CD4-positive, alpha-beta T cell treated with Interleukin-15 for 4 hours (primary cell): Measurements from ENCODE around the gene PRICKLE1.

Experiments used
- DNase-seq: peaks from one replicate; pipeline ENCODE4 v3.0.0-alpha.2; 2020; ENCODE audit warnings: low spot score

PRICKLE1 gene

DNA sequence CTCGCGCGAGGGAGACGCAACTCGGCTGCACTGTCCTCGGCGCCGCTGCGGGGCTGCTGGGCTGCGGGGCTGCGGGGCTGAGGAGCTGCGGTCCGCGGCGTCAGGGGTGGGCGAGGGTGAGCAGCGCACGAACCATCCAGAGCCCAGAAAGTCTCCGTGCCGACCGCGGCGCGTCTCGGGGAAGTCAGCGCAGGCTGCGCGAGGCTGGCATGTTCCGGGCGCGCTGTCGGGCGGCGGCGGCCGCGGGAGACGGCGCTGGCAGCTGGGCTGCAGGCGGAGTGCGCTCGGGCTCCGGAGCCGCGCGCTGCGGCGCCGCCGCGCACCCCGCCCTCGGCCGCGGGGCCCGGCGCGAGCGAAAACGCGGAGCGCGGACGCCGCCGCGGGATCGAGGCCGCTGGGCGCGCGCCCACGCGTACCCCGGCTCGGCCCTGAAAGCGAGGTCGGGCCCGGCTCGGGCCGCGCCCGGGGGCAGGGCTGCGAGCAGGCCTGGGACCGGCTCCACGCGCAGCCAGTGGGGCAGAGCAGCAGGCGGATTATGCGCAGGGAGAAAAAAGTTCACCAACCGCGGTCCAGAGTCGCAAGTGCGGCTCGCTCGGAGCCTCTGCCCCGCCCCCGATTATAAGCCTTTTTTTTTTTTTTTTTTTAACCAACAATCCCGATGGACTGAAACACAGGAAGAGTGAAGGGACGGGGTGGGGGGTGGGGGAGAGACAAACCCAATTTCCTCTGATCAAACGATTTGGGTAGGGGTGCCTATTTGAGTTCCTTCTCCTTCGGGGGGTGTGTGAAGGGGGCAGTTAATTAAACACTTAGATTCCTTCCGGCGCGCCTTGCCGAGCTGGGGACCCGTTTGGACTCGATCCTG, at the start of gene PRICKLE1:
Gene PRICKLE1, minus strand, starts transcription at position 282 of the 865 bp plus-strand sequence. CDS start 117,230 bp downstream, outside the sequence.
- DNase-seq = no peak

DNA sequence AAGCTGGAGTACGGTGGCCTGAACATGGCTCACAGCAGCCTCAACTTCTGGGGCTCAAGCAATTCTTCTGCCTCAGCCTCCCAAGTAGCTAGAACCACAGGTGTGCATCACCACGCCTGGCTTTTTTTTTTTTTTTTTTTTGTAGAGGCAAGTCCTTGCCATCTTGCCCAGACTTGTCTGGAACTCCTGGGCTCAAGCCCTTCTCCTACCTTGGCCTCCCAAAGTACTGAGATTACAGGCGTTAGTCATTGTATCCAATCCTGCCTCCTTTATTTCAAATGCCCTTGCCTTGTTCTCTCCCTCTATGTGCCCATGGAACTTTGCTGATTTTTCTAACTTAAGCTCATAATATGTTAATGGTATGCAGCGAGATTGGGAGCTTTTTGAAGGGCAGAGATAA, 49.2 kb upstream of the PRICKLE1 start:
- no peak for DNase-seq

- DNase-seq = no peak
These were observed 48.5 kb upstream of the PRICKLE1 start for GRCh38 chr12:42638011-42638410.

DNA sequence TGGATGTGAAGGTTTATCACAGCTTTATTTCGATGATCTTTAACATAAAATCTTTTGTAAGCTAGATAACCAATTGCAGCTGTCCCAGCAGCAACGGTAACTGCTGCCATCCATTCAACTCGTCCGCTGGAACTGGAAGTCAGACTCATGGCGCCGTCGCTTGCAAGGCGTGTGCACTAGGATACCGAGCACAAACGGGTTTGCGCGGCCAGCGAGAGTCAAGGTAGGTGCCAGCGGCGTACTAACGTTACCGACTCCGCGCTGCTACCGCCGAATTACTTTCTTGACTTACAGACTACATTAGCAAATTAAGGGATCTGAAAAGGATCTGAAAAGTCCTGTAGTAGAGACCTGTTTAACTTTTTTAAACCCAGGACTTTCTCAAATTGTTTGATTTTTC, 47.4 kb upstream of the PRICKLE1 start:
- no peak for DNase-seq

DNA sequence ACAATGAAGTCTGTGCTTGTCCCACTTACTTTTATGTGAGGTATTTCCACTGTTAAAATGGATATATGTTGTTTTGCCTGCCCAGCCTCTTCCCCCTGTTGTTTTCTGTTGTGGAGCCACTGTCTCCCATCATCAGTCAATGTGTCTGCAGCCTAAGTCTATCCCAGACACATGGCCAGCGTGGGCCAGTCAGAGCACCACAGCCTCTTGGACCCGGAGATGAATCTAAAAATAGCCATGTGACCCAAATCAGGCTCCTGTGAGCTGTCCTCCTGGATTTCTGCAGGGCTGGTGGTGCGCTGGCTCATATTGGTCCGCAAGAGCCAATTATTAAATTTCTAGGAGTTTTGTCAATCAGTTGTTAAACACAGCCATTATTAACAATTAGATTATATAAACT, 44.0 kb upstream of the PRICKLE1 start:
- no peak for DNase-seq

DNA sequence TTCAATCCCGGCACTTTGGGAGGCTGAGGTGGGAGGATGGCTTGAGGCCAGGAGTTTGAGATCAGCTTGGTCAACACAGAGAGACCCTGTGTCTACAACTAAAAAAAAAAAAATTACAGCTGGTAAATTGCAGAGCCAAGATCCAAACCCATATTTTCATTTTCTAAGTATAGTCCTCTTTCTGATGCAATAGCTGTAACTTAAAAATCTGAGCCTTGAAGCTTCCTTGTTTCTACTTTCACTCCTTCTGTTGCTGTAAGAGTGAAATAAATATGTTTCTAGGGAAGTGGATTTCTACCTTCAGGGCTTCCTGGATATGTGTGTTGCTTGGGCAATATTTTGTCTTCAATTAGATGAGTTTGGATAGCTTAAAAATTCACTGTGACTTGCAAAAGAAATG, 42.0 kb upstream of the PRICKLE1 start:
- no peak for DNase-seq

DNA sequence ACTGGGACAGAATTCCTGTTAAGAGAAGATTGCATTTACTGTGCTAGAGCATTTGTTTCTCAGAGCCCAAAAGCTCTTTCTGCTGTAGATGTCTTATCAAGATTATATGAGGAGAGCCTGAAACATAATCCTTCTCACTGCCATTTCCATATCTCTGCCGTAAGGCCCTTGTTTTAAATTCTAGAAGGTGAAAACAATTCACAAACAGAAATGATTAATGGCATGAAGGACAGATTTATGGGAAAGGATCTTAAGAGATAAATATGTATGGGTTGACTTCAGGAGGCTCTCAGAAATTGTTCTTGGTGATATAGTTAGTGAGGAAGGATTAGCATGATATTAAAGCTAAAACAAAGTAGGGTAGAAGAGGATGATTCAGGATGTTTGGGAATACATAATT, 40.8 kb upstream of the PRICKLE1 start:
- DNase-seq = no peak

DNA sequence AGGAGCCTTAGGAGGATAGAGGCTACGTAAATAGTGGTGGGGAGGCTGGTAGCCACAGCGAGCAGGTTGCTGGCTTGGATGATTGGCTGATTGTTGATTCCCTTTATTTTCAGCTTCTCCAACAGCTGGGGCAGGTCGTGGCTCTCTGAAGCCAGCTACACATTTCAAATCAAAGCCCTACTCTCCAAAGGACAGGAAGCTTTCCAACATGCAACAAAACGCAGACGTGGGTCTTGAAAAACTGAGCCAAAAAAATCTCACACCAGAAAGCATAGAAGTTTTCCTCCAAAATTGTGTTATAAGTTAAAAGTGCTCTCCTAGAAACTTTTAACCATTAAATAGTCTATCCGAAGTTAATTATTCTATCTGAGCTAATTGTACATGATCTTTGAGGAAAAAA, 37.6 kb upstream of the PRICKLE1 start:
- DNase-seq = no peak

- no peak for DNase-seq
These were observed 36.1 kb upstream of the PRICKLE1 start for GRCh38 chr12:42625611-42626010.

DNA sequence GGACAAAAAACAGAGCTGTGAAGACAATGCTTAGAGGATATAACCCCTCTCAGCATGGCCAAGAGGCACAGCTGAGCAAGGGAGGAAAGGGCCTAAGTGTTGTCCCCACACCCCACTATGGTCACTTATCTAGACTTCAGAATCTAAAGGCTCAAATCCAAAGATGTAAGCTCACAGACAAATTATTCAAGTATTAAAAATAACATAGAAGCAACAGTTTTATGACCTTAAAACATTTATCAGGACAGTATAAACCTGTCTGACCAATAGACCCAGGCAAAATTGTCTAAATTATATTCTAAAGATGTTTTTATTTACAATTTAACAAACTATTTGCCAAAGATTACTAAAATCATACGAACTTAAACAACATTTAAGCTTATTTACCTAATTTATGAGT, 28.1 kb upstream of the PRICKLE1 start:
- no peak for DNase-seq

DNA sequence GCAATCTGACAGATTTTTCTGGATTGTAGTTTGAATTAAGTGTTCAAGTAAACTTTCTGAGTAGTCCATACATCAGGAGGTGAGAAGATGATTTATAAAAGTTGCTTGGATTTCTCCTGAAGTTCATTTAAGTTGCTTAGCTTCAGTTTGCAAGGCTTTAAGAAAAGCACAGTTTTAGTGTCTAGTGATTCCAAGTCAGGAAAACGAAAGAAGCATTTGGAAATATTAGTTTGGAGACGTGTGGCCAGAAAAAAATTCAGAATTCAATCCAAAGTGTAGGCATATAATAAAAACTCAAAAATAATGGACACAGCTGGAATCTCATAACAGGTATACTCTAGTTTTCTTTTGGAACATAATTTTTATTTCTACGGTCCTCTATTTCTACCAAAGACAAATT, 25.5 kb upstream of the PRICKLE1 start:
- DNase-seq = no peak

DNA sequence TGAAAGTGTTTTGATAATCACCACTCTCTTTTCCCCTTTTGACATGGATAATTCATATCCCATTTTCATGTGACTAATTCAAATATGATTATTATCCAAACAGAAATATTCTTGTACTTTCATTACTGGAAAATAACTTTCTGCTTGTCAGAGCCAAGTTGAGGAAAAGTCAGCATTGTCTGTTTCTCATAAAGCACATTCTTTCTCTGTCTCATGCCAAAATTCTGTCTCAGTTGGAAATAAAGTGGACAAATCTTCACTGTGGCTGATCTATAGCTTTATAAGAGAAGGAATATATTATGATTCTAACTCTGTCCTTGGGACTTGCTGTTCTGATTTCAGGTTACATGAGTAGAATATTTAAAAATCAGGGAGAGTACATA, 22.7 kb upstream of the PRICKLE1 start:
- no peak for DNase-seq

DNA sequence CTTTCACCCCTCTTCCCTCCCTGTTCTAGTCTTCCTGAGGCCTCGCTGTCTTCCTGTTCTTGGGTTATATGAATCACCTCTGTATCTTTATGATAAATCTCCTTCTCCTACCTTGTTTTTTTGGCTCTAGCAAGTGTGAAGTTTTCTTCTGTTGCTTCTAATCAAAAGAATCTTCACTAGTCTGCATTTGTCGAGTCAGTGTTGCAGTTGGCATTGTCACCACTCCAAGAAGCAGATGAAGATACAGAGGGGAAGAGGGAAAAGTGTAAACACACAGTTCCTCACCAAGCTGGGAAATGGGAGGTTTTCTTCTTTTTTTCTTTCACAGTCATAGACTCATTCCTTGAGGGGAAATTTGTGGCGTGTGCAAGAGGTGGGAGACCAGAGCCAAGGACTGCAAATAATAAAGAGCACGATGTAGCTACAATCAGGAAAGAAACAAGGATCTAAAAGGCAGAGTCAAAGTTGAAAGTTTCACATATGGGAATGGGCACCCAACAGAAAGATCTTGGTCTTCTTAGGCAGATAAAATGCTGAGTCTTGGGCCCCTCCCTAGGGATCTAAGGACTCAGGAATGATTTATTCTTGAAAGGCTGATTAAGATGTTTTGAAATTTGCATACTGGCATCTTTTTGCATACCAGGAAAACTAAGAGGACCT, 22.2 kb upstream of the PRICKLE1 start:
- DNase-seq = no peak

DNA sequence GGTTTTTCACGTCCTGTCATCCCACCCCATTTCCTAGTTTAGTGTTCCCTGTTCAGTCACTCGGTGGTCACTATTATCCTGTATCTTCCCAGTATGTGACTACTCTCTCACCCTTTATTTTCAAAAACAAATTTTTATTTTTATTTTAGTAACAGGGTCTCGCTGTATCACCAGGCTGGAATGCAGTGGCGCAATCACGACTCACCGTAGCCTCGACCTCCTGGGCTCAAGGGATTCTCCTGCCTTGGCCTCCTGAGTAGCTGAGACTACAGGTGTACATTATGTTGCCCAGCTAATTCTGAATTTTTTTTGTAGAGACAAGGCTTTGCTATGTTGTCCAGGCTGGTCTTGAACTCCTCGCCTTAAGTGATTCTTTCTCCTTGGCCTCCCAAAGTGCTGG, 20.1 kb upstream of the PRICKLE1 start:
- no peak for DNase-seq

GRCh38 chr12:42608196-42608825, 18.8 kb upstream of the PRICKLE1 start:
- no peak for DNase-seq

- no peak for DNase-seq
These were observed 18.1 kb upstream of the PRICKLE1 start for GRCh38 chr12:42607584-42608058.

DNA sequence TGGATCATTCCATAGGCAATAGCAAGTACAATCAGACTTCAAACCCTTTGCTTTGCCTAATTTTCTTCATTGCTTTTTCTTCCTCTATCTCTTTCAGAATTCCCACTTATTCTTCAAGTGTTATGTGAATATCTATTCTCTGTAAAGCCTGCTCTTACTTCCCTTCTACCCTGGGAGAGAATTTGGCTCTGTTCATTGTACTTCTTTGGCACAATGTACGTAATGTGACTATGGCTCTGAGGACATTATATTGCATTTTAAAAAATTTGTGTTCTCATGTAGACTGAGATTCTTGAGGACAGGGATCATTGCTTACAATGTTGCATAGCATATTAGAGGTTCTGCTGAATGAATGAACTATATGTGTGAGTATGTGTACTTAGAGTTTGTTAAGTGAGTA, 16.9 kb upstream of the PRICKLE1 start:
- DNase-seq = no peak

- DNase-seq = no peak
These were observed 16.1 kb upstream of the PRICKLE1 start for GRCh38 chr12:42605685-42606084.

DNA sequence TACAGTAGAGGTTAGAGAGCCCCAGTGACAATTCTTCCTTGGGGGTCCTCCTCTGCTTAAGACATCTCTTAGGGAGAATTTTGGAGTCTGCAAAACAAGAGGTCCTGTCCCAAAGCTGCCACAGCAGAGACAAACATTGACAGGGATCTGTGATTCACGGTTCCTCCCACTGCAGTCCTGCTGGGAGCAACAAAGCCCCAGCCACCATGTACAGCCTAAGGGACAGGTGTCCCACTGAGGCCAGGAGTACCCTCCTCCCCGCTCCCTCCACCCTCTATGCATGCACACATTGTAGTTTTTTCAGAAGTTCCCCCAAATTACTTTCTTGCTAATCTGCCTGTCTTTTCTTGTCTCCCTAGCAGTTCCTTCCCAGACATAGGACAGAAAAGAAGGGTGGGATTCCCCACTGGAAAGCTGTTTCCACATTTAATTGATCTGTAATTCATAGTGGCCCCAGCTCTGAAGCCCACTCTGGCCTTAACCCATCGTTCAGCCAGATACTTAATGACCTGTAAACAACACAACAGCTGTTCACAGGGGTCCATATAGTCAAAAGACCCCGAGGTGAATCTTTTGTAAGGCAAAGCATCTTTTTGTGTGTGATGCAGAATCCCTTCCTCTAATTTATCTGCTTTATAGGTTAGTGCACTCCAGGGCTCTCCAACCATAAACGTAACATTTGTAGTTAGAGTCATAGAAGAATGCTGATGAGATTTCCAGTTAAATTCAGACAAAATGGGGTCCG, 13.9 kb upstream of the PRICKLE1 start:
- DNase-seq = no peak

DNA sequence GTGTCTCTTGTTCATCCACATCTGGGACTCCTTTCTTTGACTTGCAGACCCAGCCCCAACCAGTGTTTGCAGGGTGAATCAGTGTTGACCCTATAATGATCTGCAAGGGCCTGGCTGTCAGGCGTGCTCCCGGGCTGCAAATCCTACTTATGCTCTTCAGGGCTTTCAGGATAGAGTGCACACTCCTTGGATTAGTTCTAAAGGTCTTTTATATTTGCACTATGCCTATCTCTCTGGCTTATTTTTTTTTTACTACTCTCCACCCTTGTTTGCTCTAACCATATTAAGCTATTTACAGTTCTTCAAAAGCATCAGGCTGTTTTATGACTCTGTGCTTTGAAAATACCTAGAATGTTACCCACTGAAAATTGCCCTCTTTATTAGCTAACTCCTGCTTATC, 4.3 kb upstream of the PRICKLE1 start:
- no peak for DNase-seq

- no peak for DNase-seq
These were observed 886 bp upstream of the PRICKLE1 start for GRCh38 chr12:42590330-42590934.
